HG02970 (cell line): ENCODE data around the gene TFPT.

ENCODE experiments used
- ATAC-seq: cut with Tn5 transposase; IDR thresholded peaks from one replicate; pipeline ENCODE4 v1.9.1; 2021; ENCODE audit warnings: mild to moderate bottlenecking, moderate library complexity, moderate number of reproducible peaks; ENCODE audit not compliant: unreplicated experiment, low FRiP score

Gene TFPT

DNA sequence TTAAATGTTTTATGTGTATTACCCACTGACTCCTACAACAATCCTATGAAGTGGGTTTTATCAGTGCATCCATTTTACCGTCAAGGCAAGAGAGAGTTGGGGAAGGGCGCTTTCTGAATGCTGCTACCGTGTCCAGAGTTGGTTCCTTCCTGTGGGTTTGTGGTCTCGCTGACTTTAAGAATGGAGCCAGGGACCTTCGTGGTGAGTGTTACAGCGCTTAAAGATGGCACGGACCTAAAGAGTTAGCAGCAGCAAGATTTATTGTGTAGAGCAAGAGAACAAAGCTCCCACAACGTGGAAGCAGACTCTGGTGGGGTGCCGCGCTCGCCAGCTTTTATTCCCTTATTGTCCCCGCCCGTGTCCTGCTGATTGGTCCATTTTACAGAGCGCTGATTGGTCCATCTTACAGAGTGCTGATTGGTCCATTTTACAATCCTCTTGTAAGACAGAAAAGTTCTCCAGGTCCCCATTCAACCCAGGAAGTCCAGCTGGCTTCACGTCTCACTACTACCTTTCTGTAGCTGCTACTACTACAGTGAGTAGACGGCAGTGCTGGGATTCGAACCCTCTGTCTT, 20.9 kb downstream of the TFPT start:
- ATAC-seq: no peak

DNA sequence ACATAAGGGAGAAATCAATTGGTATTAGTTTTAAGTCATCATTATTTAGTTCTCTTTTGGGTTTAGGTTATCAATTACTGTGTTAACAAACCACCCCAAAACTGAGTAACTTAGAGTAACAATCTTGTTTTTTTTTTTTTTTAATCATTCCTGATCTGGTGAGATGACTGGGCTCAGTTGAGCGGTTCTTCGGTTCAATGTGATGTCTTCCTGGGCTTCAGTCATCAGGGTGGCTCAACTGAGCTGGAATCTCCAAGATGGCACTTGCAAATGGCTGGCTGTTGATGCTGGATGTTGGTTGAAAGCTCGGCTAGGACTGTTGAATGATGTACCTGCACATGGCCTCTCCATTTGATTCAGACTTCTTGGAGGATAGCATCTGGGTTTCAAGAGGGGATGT, 31.0 kb downstream of the TFPT start:
- ATAC-seq: no peak

DNA sequence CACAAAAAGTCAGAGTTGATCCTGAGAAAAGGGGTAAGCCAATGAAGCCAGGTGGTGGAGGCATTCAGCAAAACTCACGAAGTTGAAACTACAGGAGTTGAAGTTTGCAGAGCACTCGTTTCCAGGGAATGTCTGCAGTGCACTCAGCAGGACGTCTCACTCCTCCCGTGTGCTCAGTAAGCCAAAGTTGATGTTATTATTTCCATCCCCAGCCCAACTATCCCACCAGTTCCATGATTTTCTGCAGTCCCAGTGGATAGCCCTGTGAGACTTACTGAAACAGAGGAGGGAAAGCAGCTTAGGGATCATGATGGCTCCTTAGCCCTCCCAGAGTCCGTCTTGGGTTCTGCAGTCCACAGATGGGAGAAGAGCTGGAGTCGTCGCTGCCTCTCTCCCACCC, 34.4 kb downstream of the TFPT start, which contains the start of gene TARM1:
Gene TARM1, minus strand, starts transcription at position 334 of the 400 bp plus-strand sequence. Its CDS starts 25 bp downstream, at position 309.
- no peak for ATAC-seq

DNA sequence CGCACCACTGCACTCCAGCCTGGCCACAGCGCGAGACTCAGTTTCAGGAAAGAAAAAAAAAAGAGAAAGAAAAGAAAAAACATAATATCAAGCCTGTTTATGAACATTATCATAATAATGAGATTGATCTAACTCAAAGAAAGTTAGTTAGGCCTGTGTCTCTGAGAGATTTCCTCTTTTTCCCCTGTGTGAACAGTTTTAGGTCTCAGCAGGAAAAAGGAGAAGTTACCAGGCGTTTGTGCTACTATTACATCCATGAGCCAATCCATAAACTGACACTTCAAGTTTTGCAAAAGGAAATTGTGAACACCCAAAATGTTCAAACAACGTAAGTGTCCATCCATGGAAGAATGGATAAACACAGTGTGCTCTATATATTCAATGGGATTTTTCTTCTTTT, 38.1 kb downstream of the TFPT start:
- ATAC-seq: no peak

DNA sequence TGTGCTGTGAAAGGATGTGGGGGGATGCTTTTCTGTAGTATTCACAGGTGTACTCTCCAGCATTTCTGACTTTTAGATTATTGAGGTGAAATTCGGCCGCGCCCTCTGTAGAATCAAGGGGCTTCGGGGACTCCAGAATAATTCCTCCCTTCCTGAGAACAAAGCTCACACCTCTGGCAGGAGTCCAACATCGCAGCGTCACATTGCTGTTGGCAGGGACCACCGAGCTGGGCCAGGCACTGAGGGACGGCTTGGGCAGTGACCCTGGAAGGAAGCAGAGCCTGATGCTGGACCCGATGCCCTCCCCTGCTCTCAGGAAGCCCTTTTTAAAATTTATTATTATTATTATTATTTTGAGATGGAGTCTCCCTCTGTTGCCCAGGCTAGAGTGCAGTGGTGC, 40.6 kb downstream of the TFPT start:
- no peak for ATAC-seq

DNA sequence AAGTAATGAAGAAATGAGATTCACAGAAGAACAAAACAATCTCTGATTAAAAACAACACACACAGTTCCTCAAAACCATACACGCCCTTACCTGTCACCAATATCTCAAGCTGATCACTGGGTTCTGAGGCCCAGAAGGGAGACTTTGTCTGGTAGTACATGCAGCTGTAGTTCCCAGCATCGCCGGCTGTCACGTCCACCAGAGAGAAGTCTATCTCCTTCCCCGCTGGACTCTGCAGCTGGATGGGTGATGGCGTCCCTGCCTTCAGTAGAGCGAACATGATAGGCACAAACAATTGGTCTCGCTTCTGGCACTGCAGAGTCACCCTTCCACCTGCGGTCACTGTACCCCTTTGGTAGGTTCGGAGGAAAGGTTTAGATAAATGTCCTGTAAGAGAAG, 41.6 kb downstream of the TFPT start:
- no peak for ATAC-seq

DNA sequence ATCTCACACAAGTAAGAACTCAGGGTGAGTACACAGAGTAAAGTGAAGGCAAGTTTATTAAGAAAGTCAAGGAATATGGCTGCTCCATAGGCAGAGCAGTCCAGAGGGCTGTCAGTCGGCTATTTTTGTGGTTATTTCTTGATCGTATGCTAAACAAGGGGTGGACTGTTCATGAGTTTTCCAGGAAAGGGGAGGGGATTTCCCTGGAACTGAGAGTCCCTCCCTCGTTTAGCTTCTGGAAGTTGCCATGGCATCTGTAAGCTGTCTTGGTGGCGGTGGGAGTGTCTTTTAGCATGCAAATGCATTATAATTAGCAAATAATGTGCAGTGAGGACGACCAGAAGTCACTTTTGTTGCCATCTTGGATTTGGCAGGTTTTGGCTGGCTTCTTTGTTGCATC, 46.0 kb downstream of the TFPT start:
- no peak for ATAC-seq

DNA sequence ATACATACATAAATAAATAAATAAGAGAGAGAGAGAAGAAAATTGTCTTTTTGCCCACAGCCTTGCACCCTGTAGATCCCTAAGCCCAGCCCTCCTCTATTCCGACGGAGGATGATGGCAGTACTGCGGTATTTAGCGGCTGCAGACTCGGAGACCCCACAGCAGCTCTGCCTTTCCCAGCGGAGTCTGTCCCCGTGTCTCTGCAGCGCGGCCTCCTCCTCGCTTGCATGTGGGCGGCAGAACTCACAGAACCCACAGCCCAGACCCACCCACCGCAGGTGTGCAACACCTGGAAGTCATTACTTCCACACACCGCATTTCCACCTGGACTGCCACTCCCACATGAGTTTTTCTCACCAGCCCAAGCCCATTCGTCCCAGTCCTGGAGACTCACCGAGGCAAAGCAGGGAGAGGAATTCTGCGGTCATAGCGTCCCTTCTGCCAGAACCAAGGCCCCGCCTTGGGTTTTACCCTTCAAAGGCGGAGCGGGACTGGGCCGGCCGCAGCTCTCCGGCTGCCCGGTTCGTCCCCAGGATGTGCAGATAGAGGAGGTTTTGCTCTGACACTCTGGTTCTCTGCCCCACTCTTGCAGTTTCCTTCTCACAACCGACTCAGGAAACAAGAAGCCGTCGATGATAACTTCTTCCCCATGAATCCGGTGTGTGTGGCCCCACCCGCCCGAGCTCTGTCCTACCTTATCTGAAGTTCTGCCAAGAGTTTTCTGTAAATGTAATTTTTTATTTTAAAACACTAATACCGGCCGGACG, 51.9 kb downstream of the TFPT start, which contains the start of gene VSTM1:
Gene VSTM1, minus strand, starts transcription at position 548 of the 767 bp plus-strand sequence. Its CDS starts 120 bp downstream, at position 428.
- no peak for ATAC-seq

DNA sequence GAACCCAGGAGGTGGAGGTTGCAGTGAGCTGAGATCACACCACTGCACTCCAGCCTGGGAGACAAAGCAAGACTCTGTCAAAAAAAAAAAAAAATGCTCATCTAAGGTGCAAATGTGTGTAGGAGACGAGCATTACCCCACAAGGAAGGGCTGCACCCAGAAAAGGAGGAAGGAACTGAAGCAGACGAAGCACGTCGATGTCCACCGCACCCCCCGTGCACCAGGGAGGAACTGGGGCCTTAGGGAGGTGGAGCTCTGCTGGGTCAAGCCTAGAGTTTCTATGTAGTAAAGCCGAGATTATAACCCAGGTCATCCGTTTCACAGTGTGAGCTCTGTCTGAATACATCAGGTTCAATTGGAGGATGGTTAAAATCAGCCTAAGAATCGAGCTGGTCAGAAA, 52.8 kb downstream of the TFPT start:
- no peak for ATAC-seq
